HG02642 (cell line): ENCODE measurements around the gene NKAIN4.
"Not testable (repeated sequence)": the region's sequence is repeated elsewhere in the genome, so short reads cannot be mapped to it uniquely, and the experiment has no call there.

Experiments
- ATAC-seq: cut with Tn5 transposase; IDR thresholded peaks from one replicate; pipeline ENCODE4 v1.9.1; 2021; ENCODE audit warnings: mild to moderate bottlenecking; ENCODE audit not compliant: unreplicated experiment, poor library complexity

The NKAIN4 gene

GRCh38 chr20:63260521-63260920 lies 6.3 kb upstream of the NKAIN4 start:
- no peak for ATAC-seq

GRCh38 chr20:63259734-63260460 lies 5.6 kb upstream of the NKAIN4 start:
- no peak for ATAC-seq

- no peak for ATAC-seq
Observed at GRCh38 chr20:63258781-63259180, 4.5 kb upstream of the NKAIN4 start.

GRCh38 chr20:63257629-63258028 lies 3.4 kb upstream of the NKAIN4 start:
- ATAC-seq, result no peak

GRCh38 chr20:63256954-63257353 lies 2.7 kb upstream of the NKAIN4 start:
- ATAC-seq, result no peak

GRCh38 chr20:63255931-63256704 lies 1.9 kb upstream of the NKAIN4 start:
- no peak for ATAC-seq

GRCh38 chr20:63254606-63255384 lies 532 bp upstream of the NKAIN4 start:
- ATAC-seq, result no peak

- no peak for ATAC-seq
Observed at GRCh38 chr20:63253438-63254231, 628 bp downstream of the NKAIN4 start.

GRCh38 chr20:63253065-63253437 lies 1.2 kb downstream of the NKAIN4 start:
- ATAC-seq, result no peak

GRCh38 chr20:63252284-63252711 lies 2.0 kb downstream of the NKAIN4 start:
- ATAC-seq, result no peak

GRCh38 chr20:63251350-63251749 lies 2.9 kb downstream of the NKAIN4 start:
- not testable (repeated sequence) for ATAC-seq

- no peak for ATAC-seq
Observed at GRCh38 chr20:63249891-63250290, 4.4 kb downstream of the NKAIN4 start.

GRCh38 chr20:63248835-63249591 lies 5.2 kb downstream of the NKAIN4 start:
- ATAC-seq, result no peak

GRCh38 chr20:63247671-63248228 lies 6.5 kb downstream of the NKAIN4 start:
- ATAC-seq, result no peak

GRCh38 chr20:63246490-63247288 lies 7.6 kb downstream of the NKAIN4 start:
- ATAC-seq, result no peak

GRCh38 chr20:63244468-63244867 lies 9.8 kb downstream of the NKAIN4 start:
- no peak for ATAC-seq

GRCh38 chr20:63243604-63244247 lies 10.5 kb downstream of the NKAIN4 start:
- no peak for ATAC-seq

- ATAC-seq, result no peak
Observed at GRCh38 chr20:63242736-63243135, 11.5 kb downstream of the NKAIN4 start.
